Measurements from ENCODE around the gene UBL4A.

UBL4A gene

GRCh38 chrX:154486396-154487207 is at the start of gene UBL4A:
Gene UBL4A, minus strand, starts transcription at chrX:154486615. Its CDS starts 31 bp downstream, at chrX:154486584.
- DNase-seq: peak; percentile 93

GRCh38 chrX:154535892-154536291 is 49.5 kb upstream of the UBL4A start:
- DNase-seq: no peak

GRCh38 chrX:154534526-154535322 is 48.3 kb upstream of the UBL4A start:
- DNase-seq: peak; percentile 89

GRCh38 chrX:154532690-154533089 is 46.3 kb upstream of the UBL4A start:
- DNase-seq: no peak

GRCh38 chrX:154531626-154532025 is 45.2 kb upstream of the UBL4A start:
- DNase-seq: peak; percentile 95

- DNase-seq: no peak
These were observed 43.9 kb upstream of the UBL4A start for GRCh38 chrX:154530286-154530685.

- no peak for DNase-seq
These were observed 42.8 kb upstream of the UBL4A start for GRCh38 chrX:154529206-154529612.

GRCh38 chrX:154526901-154527675 is 40.7 kb upstream of the UBL4A start:
- peak; percentile 90 for DNase-seq

- DNase-seq: no peak
These were observed 39.4 kb upstream of the UBL4A start for GRCh38 chrX:154525606-154526490.

GRCh38 chrX:154519389-154519788 is 33.0 kb upstream of the UBL4A start:
- DNase-seq: no peak

GRCh38 chrX:154517101-154517781 is 30.8 kb upstream of the UBL4A start:
- no peak for DNase-seq

- DNase-seq: peak; percentile 71
These were observed 30.3 kb upstream of the UBL4A start for GRCh38 chrX:154516656-154517100.

- peak; percentile 95 for DNase-seq
These were observed 29.7 kb upstream of the UBL4A start, which contains the start of gene FAM3A for GRCh38 chrX:154515966-154516655. Gene FAM3A, minus strand, starts transcription at chrX:154516232. Its CDS starts 460 bp downstream, at chrX:154515772.

GRCh38 chrX:154515090-154515965 is 28.9 kb upstream of the UBL4A start:
- DNase-seq: no peak

GRCh38 chrX:154513716-154514115 is 27.3 kb upstream of the UBL4A start:
- DNase-seq: no peak

GRCh38 chrX:154512879-154513553 is 26.6 kb upstream of the UBL4A start:
- DNase-seq: no peak

- no peak for DNase-seq
These were observed 25.3 kb upstream of the UBL4A start for GRCh38 chrX:154511761-154512160.

GRCh38 chrX:154509455-154509854 is 23.0 kb upstream of the UBL4A start:
- no peak for DNase-seq

- no peak for DNase-seq
These were observed 21.9 kb upstream of the UBL4A start for GRCh38 chrX:154508384-154508745.
